HepG2 (cell line): Measurements from ENCODE around the gene ECPAS. TPM values are rescaled to one million over a fixed set of nuclear protein-coding genes. Genes with fewer than 3 reads are reported as not detected.

Source experiments
- BORCS8-MEF2B ChIP-seq: sonication (generic); formaldehyde crosslinking; IDR thresholded peaks from 2 replicates; pipeline ENCODE4 v1.8.0; 2022; ENCODE audit warnings: mild to moderate bottlenecking, missing genetic modification reagents
- GABPB1 ChIP-seq: IDR thresholded peaks from 2 replicates; pipeline ENCODE4 v1.6.1; 2016; ENCODE audit warnings: mild to moderate bottlenecking, missing genetic modification reagents, moderate library complexity, missing compliant biosample characterization
- KAT7 ChIP-seq: IDR thresholded peaks from 2 replicates; pipeline ENCODE4 v1.6.1; 2018; ENCODE audit warnings: borderline replicate concordance, missing compliant biosample characterization
- LRRFIP1 ChIP-seq: sonication (generic); formaldehyde crosslinking; conservative IDR thresholded peaks from 2 replicates; pipeline ENCODE4 v1.4.0; 2020; ENCODE audit warnings: missing genetic modification reagents
- NR0B2 ChIP-seq: sonication (generic); formaldehyde crosslinking; IDR thresholded peaks from 2 replicates; pipeline ENCODE4 v1.4.0; 2020; ENCODE audit warnings: mild to moderate bottlenecking, missing genetic modification reagents
- PCBP1 ChIP-seq: fragments of 200-400 bp; formaldehyde crosslinking; IDR thresholded peaks from 2 replicates; pipeline ENCODE4 v1.6.1; 2017; ENCODE audit warnings: mild to moderate bottlenecking, low read depth, low read length, borderline replicate concordance
- RAD21 ChIP-seq: fragments of 450-650 bp; formaldehyde crosslinking; IDR thresholded peaks from 2 replicates; pipeline ENCODE4 v1.5.0; 2020; ENCODE audit warnings: mild to moderate bottlenecking
- RFXANK ChIP-seq: IDR thresholded peaks from 2 replicates; pipeline ENCODE4 v1.6.1; 2016
- SMYD3 ChIP-seq: sonication (generic); formaldehyde crosslinking; IDR thresholded peaks from 2 replicates; pipeline ENCODE4 v1.8.1; 2023; ENCODE audit warnings: mild to moderate bottlenecking, missing genetic modification reagents
- XRCC5 ChIP-seq: fragments of 200-400 bp; formaldehyde crosslinking; optimal IDR thresholded peaks from 2 replicates; pipeline ENCODE3; 2017; ENCODE audit warnings: mild to moderate bottlenecking, low read length
- ZBTB2 ChIP-seq: sonication (generic); formaldehyde crosslinking; IDR thresholded peaks from 2 replicates; pipeline ENCODE4 v1.8.0; 2022; ENCODE audit warnings: low read depth, missing genetic modification reagents
- ZGPAT ChIP-seq: IDR thresholded peaks from 2 replicates; pipeline ENCODE4 v1.6.1; 2016; ENCODE audit warnings: mild to moderate bottlenecking
- ZMYM4 ChIP-seq: sonication (generic); formaldehyde crosslinking; IDR thresholded peaks from 2 replicates; pipeline ENCODE4 v1.8.1; 2023; ENCODE audit warnings: mild to moderate bottlenecking, missing genetic modification reagents
- ZNF225 ChIP-seq: sonication (generic); formaldehyde crosslinking; IDR thresholded peaks from 2 replicates; pipeline ENCODE4 v1.4.0; 2020; ENCODE audit warnings: mild to moderate bottlenecking, missing genetic modification reagents
- ZNF589 ChIP-seq: sonication (generic); formaldehyde crosslinking; conservative IDR thresholded peaks from 2 replicates; pipeline ENCODE4 v1.8.0; 2022; ENCODE audit warnings: mild to moderate bottlenecking, moderate library complexity, missing genetic modification reagents
- ZNF761 ChIP-seq: sonication (generic); formaldehyde crosslinking; conservative IDR thresholded peaks from 2 replicates; pipeline ENCODE4 v1.4.0; 2020; ENCODE audit warnings: mild to moderate bottlenecking, missing genetic modification reagents
- ZNF800 ChIP-seq: sonication (generic); formaldehyde crosslinking; IDR thresholded peaks from 2 replicates; pipeline ENCODE4 v1.4.0; 2020; ENCODE audit warnings: missing genetic modification reagents
- ZSCAN5A ChIP-seq: sonication (generic); formaldehyde crosslinking; IDR thresholded peaks from 2 replicates; pipeline ENCODE4 v1.8.0; 2022; ENCODE audit warnings: mild to moderate bottlenecking, missing genetic modification reagents, borderline replicate concordance
- polyA plus RNA-seq, 8 experiments: library from polyadenylated mRNA; depleted of rRNA in 3 of 8; stranded (reverse) in 7 of 8; unstranded in 1 of 8; fragments of >200 nt; fragmentation: Illumina TruSeq in 4 of 8; extraction: Trizol in 4 of 8; gene quantifications; 2 replicates each; pipeline versions ENCODE4 v1.2.1 to v1.2.3, GENCODE V29; 2011 to 2016; ENCODE audit warnings: low read depth in 4 of 8, missing spikeins in 1 of 8, mixed read lengths in 1 of 8; ENCODE audit not compliant: insufficient read depth in 1 of 8
- total RNA-seq, 5 experiments: library from RNA; depleted of rRNA; stranded (reverse); fragments of >200 nt; fragmentation: Illumina TruSeq; extraction: Trizol; gene quantifications; 2 replicates each; pipeline ENCODE4 v1.2.3, GENCODE V29; 2016; ENCODE audit warnings: low read depth in 1 of 5

The ECPAS gene
- total and polyA plus RNA-seq, 2 of the 13 experiments (the other 11 are each of a cell fraction or from before 2014, with no cell fraction given), result 35.3 to 58.0 TPM

- TF ChIP-seq ZGPAT (CRISPR knock-in tag) (peak; percentile 40; the same call in 1 of the 2 replicates), RAD21 (CRISPR knock-in tag) (no peak), ZNF589 (CRISPR knock-in tag) (no peak), RFXANK (CRISPR knock-in tag) (no peak), ZNF800 (CRISPR knock-in tag) (peak; percentile 86; the same call in 1 of the 2 replicates), ZNF761 (CRISPR knock-in tag) (0 out of 2 replicates have a peak, but pooled peaks have one; percentile 39), ZBTB2 (CRISPR knock-in tag) (no peak), ZSCAN5A (CRISPR knock-in tag) (peak; percentile 77; the same call in 1 of the 2 replicates), PCBP1 (no peak), ZNF225 (CRISPR knock-in tag) (0 out of 2 replicates have a peak, but pooled peaks have one; percentile 16), ZMYM4 (CRISPR knock-in tag) (peak; percentile 18; the same call in 1 of the 2 replicates), NR0B2 (CRISPR knock-in tag) (peak; percentile 53; the same call in 1 of the 2 replicates), GABPB1 (CRISPR knock-in tag) (peak; percentile 58; the same call in 1 of the 2 replicates), XRCC5 (no peak), SMYD3 (no peak), BORCS8-MEF2B (CRISPR knock-in tag) (peak; percentile 61; the same call in 1 of the 2 replicates), LRRFIP1 (CRISPR knock-in tag) (no peak), KAT7 (CRISPR knock-in tag) (peak; percentile 81; the same call in 1 of the 2 replicates)
Observed at GRCh38 chr9:111525056-111525977, 41.1 kb upstream of the ECPAS start, which contains the start of gene ZNF483 (continued).
